SK-N-SH (cell line): ENCODE measurements around the gene ABCB6. TPM values are rescaled to one million over a fixed set of nuclear protein-coding genes. Genes with fewer than 3 reads are reported as not detected.

Experiments used
- CTCF ChIA-PET: fragments of 300-600, 350-600 bp; formaldehyde crosslinking; extraction: SDS; loops from one replicate; lab custom pipeline; 2021; lab: Yijun Ruan, JAX
- POLR2A ChIA-PET: fragments of 350-600 bp; sonication (Branson Sonifier 250); formaldehyde crosslinking; extraction: SDS; loops from one replicate; lab custom pipeline; 2020; ENCODE audit warnings: antibody characterized with exemption, inconsistent platforms; lab: Yijun Ruan, JAX
- DNase-seq: peaks from one replicate; pipeline ENCODE4 v3.0.0; 2012
- H2AFZ ChIP-seq: fragments of 200-600 bp; sonication (generic); 2 replicates; pipeline ENCODE4 v1.8.1; 2016; ENCODE audit warnings: antibody characterized with exemption, mild to moderate bottlenecking, low read depth
- H3F3A ChIP-seq: fragments of 200-600 bp; sonication (generic); replicated peaks from 2 replicates; pipeline ENCODE3; 2016; ENCODE audit warnings: antibody characterized with exemption, mild to moderate bottlenecking; ENCODE audit not compliant: insufficient read depth
- H3K27ac ChIP-seq, 2 experiments: fragments of 200-500 bp in 1 of 2; fragments of 200-600 bp in 1 of 2; sonication (Bioruptor generic) in 1 of 2; sonication (generic), shearing (Covaris generic) in 1 of 2; 2 replicates each; pipeline versions ENCODE4 v1.5.1 to v1.6.1; 2014 to 2016; ENCODE audit warnings: low read depth in 2 of 2, inconsistent platforms in 1 of 2, low read length in 1 of 2, mild to moderate bottlenecking in 1 of 2, mixed read lengths in 1 of 2
- H3K27me3 ChIP-seq: fragments of 200-600 bp; sonication (generic), shearing (Covaris generic); 2 replicates; pipeline ENCODE4 v1.6.1; 2016; ENCODE audit warnings: mixed run types; ENCODE audit not compliant: insufficient read depth
- H3K36me3 ChIP-seq, 2 experiments: fragments of 200-500 bp in 1 of 2; fragments of 200-600 bp in 1 of 2; sonication (Bioruptor generic) in 1 of 2; sonication (generic) in 1 of 2; replicated peaks in 1 of 2; 2 replicates each; pipeline versions ENCODE3 to v1.5.1; 2014 to 2016; ENCODE audit warnings: low read length in 1 of 2, mild to moderate bottlenecking in 1 of 2; ENCODE audit not compliant: insufficient read depth in 2 of 2, control insufficient read depth in 1 of 2
- H3K4me1 ChIP-seq, 2 experiments: fragments of 200-500 bp in 1 of 2; fragments of 200-600 bp in 1 of 2; sonication (Bioruptor generic) in 1 of 2; sonication (generic), shearing (Covaris generic) in 1 of 2; 2 replicates each; pipeline versions ENCODE4 v1.5.1 to v1.6.1; 2014 to 2016; ENCODE audit warnings: low read depth in 1 of 2, low read length in 1 of 2, mixed run types in 1 of 2; ENCODE audit not compliant: insufficient read depth in 2 of 2, control insufficient read depth in 1 of 2
- H3K4me2 ChIP-seq: fragments of 200-600 bp; sonication (generic), shearing (Covaris generic); 2 replicates; pipeline ENCODE4 v1.6.1; 2017; ENCODE audit warnings: mixed run types
- H3K4me3 ChIP-seq, 2 experiments: fragments of 200-500 bp in 1 of 2; fragments of 200-600 bp in 1 of 2; sonication (Bioruptor generic) in 1 of 2; sonication (generic), shearing (Covaris generic) in 1 of 2; 2 replicates each; pipeline versions ENCODE4 v1.5.1 to v1.8.1; 2014 to 2016; ENCODE audit warnings: low read depth in 2 of 2, inconsistent platforms in 1 of 2, low read length in 1 of 2, mild to moderate bottlenecking in 1 of 2, mixed read lengths in 1 of 2, moderate library complexity in 1 of 2
- H3K79me2 ChIP-seq: fragments of 200-600 bp; sonication (generic); 2 replicates; pipeline ENCODE4 v1.8.1; 2017; ENCODE audit warnings: mild to moderate bottlenecking; ENCODE audit not compliant: insufficient read depth
- H3K9ac ChIP-seq: fragments of 200-600 bp; sonication (generic); 2 replicates; pipeline ENCODE4 v1.6.1; 2017; ENCODE audit warnings: mixed run types
- H3K9me2 ChIP-seq: fragments of 200-600 bp; sonication (generic); 2 replicates; pipeline ENCODE4 v1.6.1; 2017; ENCODE audit warnings: mixed run types
- H3K9me3 ChIP-seq: fragments of 200-600 bp; sonication (generic); 2 replicates; pipeline ENCODE4 v1.6.1; 2017; ENCODE audit warnings: mixed run types, mild to moderate bottlenecking, moderate library complexity
- H4K20me1 ChIP-seq: fragments of 200-600 bp; sonication (generic); 2 replicates; pipeline ENCODE4 v1.6.1; 2017; ENCODE audit warnings: mild to moderate bottlenecking, mixed run types; ENCODE audit not compliant: insufficient read depth
- CHD2 ChIP-seq: fragments of 150-350 bp; IDR thresholded peaks from 2 replicates; pipeline ENCODE4 v1.6.1; 2018; ENCODE audit warnings: low read length; ENCODE audit not compliant: partially characterized antibody
- EP300 ChIP-seq, 2 experiments: IDR thresholded peaks; 2 replicates each; pipeline versions ENCODE4 v1.4.0 to v1.6.1; 2012; ENCODE audit warnings: borderline replicate concordance in 1 of 2, low read depth in 1 of 2, low read length in 1 of 2
- FOSL2 ChIP-seq: IDR thresholded peaks from 2 replicates; pipeline ENCODE4 v1.4.0; 2012; ENCODE audit warnings: low read depth, mild to moderate bottlenecking, moderate library complexity, borderline replicate concordance
- FOXJ3 ChIP-seq: sonication (generic); formaldehyde crosslinking; IDR thresholded peaks from 2 replicates; pipeline ENCODE4 v1.5.1; 2020; ENCODE audit warnings: mild to moderate bottlenecking, missing genetic modification reagents
- GABPA ChIP-seq: IDR thresholded peaks from 2 replicates; pipeline ENCODE4 v1.4.0; 2012; ENCODE audit warnings: low read depth, mild to moderate bottlenecking
- GATA2 ChIP-seq: sonication (generic); formaldehyde crosslinking; IDR thresholded peaks from 2 replicates; pipeline ENCODE4 v1.5.0; 2020; ENCODE audit warnings: mild to moderate bottlenecking, missing genetic modification reagents
- MEF2A ChIP-seq: IDR thresholded peaks from 2 replicates; pipeline ENCODE4 v1.4.0; 2012; ENCODE audit warnings: low read depth, borderline replicate concordance
- MXI1 ChIP-seq: IDR thresholded peaks from 2 replicates; pipeline ENCODE4 v1.6.1; 2012; ENCODE audit warnings: mild to moderate bottlenecking, low read depth, low read length, improper control_type of control experiment
- NFIC ChIP-seq: IDR thresholded peaks from 2 replicates; pipeline ENCODE4 v1.4.0; 2012; ENCODE audit warnings: borderline replicate concordance
- NRF1 ChIP-seq: IDR thresholded peaks from 2 replicates; pipeline ENCODE4 v1.6.1; 2012; ENCODE audit warnings: low read depth, mild to moderate bottlenecking, low read length
- POLR2AphosphoS5 ChIP-seq: IDR thresholded peaks from 2 replicates; pipeline ENCODE4 v1.6.1; 2012; ENCODE audit warnings: low read depth, low read length
- RAD21 ChIP-seq: IDR thresholded peaks from 2 replicates; pipeline ENCODE4 v1.6.1; 2012; ENCODE audit warnings: mild to moderate bottlenecking, low read length
- RFX5 ChIP-seq: IDR thresholded peaks from 2 replicates; pipeline ENCODE4 v1.6.1; 2012; ENCODE audit warnings: mild to moderate bottlenecking, improper control_type of control experiment, low read length
- RXRA ChIP-seq: IDR thresholded peaks from 2 replicates; pipeline ENCODE4 v1.4.0; 2012; ENCODE audit warnings: low read depth, mild to moderate bottlenecking, borderline replicate concordance
- SIN3A ChIP-seq: IDR thresholded peaks from 2 replicates; pipeline ENCODE4 v1.6.1; 2012; ENCODE audit warnings: low read depth, mild to moderate bottlenecking, low read length, moderate library complexity, borderline replicate concordance
- SMC3 ChIP-seq: IDR thresholded peaks from 2 replicates; pipeline ENCODE4 v1.6.1; 2012; ENCODE audit warnings: low read depth, low read length, improper control_type of control experiment
- TAF1 ChIP-seq: IDR thresholded peaks from 2 replicates; pipeline ENCODE4 v1.6.1; 2012; ENCODE audit warnings: low read depth, mild to moderate bottlenecking, low read length, moderate library complexity, borderline replicate concordance
- YY1 ChIP-seq: IDR thresholded peaks from 2 replicates; pipeline ENCODE4 v1.4.0; 2012; ENCODE audit warnings: low read depth, mild to moderate bottlenecking
- WGBS: methylation state at CpG from one replicate; pipeline ENCODE4 v1.1.6; 2017; ENCODE audit warnings: low lambda C conversion rate; 5-methylcytosine and 5-hydroxymethylcytosine counted together
- polyA plus RNA-seq, 3 experiments: library from polyadenylated mRNA; depleted of rRNA; stranded (reverse); fragments of >200 nt; gene quantifications; 2 replicates each; pipeline ENCODE4 v1.2.3, GENCODE V29; 2012
- TF ChIP-seq, protein P1 (sequence below): IDR thresholded peaks from 2 replicates; pipeline ENCODE4 v1.6.1; 2012; ENCODE audit warnings: mild to moderate bottlenecking, low read depth, low read length, moderate library complexity
- TF ChIP-seq, protein P2 (sequence below): fragments of 200-600 bp; sonication (generic); IDR thresholded peaks from 2 replicates; pipeline ENCODE4 v1.6.1; 2017; ENCODE audit warnings: antibody characterized with exemption, mild to moderate bottlenecking, moderate library complexity
- TF ChIP-seq, protein P3 (sequence below): IDR thresholded peaks from 2 replicates; pipeline ENCODE4 v1.4.0; 2012; ENCODE audit warnings: low read depth

Gene ABCB6
- polyA plus RNA-seq, 1 of the 3 experiments (the other 2 are of a cell fraction), result 27.4 TPM

DNA sequence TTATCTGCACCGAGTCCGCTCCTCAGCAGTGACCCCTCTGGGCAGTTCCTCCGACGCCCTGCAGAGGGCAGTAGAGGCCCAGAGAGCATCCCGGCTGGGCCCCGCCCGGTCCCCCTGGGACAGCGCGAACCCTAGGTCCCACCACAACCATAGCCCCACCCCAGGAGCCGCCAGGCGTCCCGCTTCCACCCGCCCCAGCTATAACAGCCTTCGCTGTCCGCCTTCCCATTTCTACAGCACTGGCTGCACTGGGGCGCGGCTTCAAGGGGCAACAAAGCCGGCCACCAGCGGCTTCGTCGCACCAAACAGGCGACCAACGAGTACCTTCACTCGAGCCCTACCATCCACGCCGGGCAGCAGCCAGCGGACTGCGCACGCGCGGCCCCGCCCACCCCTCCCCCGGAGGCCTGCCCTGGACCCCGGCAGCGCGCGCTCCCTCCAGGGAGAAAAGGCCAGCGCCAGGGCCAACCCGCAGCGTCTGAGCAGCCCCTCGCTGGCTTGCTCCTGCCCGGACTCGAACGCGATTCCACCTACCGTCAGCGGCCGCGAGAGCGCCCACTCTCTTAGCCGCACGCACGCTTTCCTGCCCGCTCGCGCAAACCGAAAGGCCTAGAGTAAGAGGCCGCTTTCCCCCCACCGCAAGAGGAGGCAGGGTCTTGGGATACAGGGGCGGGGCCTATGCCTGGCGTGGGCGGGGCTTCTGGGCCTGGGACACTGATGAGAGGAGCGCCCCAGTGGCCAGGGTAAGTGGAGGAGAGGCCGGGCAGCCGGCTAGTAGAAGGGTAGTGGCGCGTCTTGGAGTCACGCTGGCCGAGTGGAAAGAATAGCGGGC, 58.4 kb downstream of the ABCB6 start, which contains the start of gene NHEJ1:
NHEJ1 (minus strand) TSS at position 630 of the 832 bp plus-strand sequence. CDS start 2,453 bp downstream, outside the sequence.
- Histone ChIP-seq H3F3A (peaks cover 12% of the 10 kb centered on the region), H3K9me2 (no peaks in the 10 kb centered on the region), H3K4me1 (peaks cover 0 to 11% of the 10 kb centered on the region in 2 experiments; a peak in 1 of 4 replicates), H3K79me2 (peaks cover 2% of the 10 kb centered on the region; the same call in 1 of the 2 replicates), H3K4me3 (peak within 1 kb of the TSS; percentile 69 to 75), H2AFZ (peak within 1 kb of the TSS; percentile 83), H3K4me2 (peak within 1 kb of the TSS; percentile 97), H3K9ac (peak within 1 kb of the TSS; percentile 81), H3K27me3 (no peaks in the 10 kb centered on the region), H4K20me1 (no peaks in the 10 kb centered on the region), H3K27ac (peak within 1 kb of the TSS; percentile 90 to 99), H3K9me3 (no peaks in the 10 kb centered on the region), H3K36me3 (peaks cover 0 to 14% of the 10 kb centered on the region in 2 experiments)
- TF ChIP-seq GATA2, result no peak
- TF ChIP-seq, protein P1, sequence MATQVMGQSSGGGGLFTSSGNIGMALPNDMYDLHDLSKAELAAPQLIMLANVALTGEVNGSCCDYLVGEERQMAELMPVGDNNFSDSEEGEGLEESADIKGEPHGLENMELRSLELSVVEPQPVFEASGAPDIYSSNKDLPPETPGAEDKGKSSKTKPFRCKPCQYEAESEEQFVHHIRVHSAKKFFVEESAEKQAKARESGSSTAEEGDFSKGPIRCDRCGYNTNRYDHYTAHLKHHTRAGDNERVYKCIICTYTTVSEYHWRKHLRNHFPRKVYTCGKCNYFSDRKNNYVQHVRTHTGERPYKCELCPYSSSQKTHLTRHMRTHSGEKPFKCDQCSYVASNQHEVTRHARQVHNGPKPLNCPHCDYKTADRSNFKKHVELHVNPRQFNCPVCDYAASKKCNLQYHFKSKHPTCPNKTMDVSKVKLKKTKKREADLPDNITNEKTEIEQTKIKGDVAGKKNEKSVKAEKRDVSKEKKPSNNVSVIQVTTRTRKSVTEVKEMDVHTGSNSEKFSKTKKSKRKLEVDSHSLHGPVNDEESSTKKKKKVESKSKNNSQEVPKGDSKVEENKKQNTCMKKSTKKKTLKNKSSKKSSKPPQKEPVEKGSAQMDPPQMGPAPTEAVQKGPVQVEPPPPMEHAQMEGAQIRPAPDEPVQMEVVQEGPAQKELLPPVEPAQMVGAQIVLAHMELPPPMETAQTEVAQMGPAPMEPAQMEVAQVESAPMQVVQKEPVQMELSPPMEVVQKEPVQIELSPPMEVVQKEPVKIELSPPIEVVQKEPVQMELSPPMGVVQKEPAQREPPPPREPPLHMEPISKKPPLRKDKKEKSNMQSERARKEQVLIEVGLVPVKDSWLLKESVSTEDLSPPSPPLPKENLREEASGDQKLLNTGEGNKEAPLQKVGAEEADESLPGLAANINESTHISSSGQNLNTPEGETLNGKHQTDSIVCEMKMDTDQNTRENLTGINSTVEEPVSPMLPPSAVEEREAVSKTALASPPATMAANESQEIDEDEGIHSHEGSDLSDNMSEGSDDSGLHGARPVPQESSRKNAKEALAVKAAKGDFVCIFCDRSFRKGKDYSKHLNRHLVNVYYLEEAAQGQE, result 0 out of 2 replicates have a peak, but pooled peaks have one; percentile 36
- TF ChIP-seq, protein P2, sequence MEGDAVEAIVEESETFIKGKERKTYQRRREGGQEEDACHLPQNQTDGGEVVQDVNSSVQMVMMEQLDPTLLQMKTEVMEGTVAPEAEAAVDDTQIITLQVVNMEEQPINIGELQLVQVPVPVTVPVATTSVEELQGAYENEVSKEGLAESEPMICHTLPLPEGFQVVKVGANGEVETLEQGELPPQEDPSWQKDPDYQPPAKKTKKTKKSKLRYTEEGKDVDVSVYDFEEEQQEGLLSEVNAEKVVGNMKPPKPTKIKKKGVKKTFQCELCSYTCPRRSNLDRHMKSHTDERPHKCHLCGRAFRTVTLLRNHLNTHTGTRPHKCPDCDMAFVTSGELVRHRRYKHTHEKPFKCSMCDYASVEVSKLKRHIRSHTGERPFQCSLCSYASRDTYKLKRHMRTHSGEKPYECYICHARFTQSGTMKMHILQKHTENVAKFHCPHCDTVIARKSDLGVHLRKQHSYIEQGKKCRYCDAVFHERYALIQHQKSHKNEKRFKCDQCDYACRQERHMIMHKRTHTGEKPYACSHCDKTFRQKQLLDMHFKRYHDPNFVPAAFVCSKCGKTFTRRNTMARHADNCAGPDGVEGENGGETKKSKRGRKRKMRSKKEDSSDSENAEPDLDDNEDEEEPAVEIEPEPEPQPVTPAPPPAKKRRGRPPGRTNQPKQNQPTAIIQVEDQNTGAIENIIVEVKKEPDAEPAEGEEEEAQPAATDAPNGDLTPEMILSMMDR, result peak; percentile 96
- TF ChIP-seq RFX5, result no peak
- peak; percentile 26 for TF ChIP-seq CHD2
- TF ChIP-seq MXI1, result 0 out of 2 replicates have a peak, but pooled peaks have one; percentile 29
- 0 out of 2 replicates have a peak, but pooled peaks have one; percentile 21 for TF ChIP-seq GABPA
- no peak for TF ChIP-seq YY1
- no peak for TF ChIP-seq MEF2A
- peak; percentile 76; the same call in 1 of the 2 replicates for TF ChIP-seq POLR2AphosphoS5
- TF ChIP-seq SMC3, result peak; percentile 62
- no peak for TF ChIP-seq FOSL2
- 0 out of 2 replicates have a peak, but pooled peaks have one; percentile 42 for TF ChIP-seq SIN3A
- peak; percentile 59 for TF ChIP-seq NRF1
- TF ChIP-seq EP300 (IDR thresholded peaks at IDR 0.05; ENCODE audit: borderline replicate concordance in 1 of 2, low read depth in 1 of 2, low read length in 1 of 2), result no peak
- no peak for TF ChIP-seq NFIC
- TF ChIP-seq, protein P3, sequence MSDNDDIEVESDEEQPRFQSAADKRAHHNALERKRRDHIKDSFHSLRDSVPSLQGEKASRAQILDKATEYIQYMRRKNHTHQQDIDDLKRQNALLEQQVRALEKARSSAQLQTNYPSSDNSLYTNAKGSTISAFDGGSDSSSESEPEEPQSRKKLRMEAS, result no peak; the same call in 1 of the 2 replicates
- peak; percentile 81 for TF ChIP-seq RAD21
- TF ChIP-seq FOXJ3 (CRISPR knock-in tag), result no peak; the same call in 1 of the 2 replicates
- no peak for TF ChIP-seq RXRA
- peak; percentile 44; the same call in 1 of the 2 replicates for TF ChIP-seq TAF1
- POLR2A ChIA-PET, result no interaction called here
- CTCF ChIA-PET, result interaction anchor here (0.6 to 14.9 kb wide), 59 partner anchors 10 to 312 kb away, joined by 3 to 205 read pairs (median 4); partner anchors contain the start of genes ABCB6, ANKZF1, ATG9A and CNPPD1
- WGBS, result under 1% methylated on average over 29 of the region's 70 CpGs
- peak; percentile 98 for DNase-seq
